Astrocyte (in vitro differentiated cells and primary cell): ENCODE data around the gene SNPH. TPM values are rescaled to one million over a fixed set of nuclear protein-coding genes. Genes with fewer than 3 reads are reported as not detected.
A peak's percentile ranks its signal among the peaks of the same experiment; 100 is the strongest.

Experiments
- DNase-seq: peaks from one replicate; pipeline ENCODE4 v3.0.0-alpha.2; 2010; ENCODE audit warnings: low read depth
- FAIRE-seq: peaks from 2 replicates; lab custom pipeline; 2011; peaks lifted over from hg19 to GRCh38; lab: Jason Lieb, UNC
- H2AFZ ChIP-seq: 2 replicates; pipeline ENCODE4 v1.6.0; 2012; ENCODE audit warnings: low read depth, low read length, inconsistent platforms
- H3K27ac ChIP-seq: 2 replicates; pipeline ENCODE4 v1.5.1; 2011; ENCODE audit warnings: low read depth, low read length, inconsistent platforms
- H3K27me3 ChIP-seq: 2 replicates; pipeline ENCODE4 v1.6.0; 2011; ENCODE audit warnings: low read length, inconsistent platforms; ENCODE audit not compliant: insufficient read depth
- H3K36me3 ChIP-seq: 2 replicates; pipeline ENCODE4 v1.5.1; 2011; ENCODE audit warnings: low read length, inconsistent platforms; ENCODE audit not compliant: insufficient read depth
- H3K4me1 ChIP-seq: 2 replicates; pipeline ENCODE4 v1.5.1; 2011; ENCODE audit warnings: low read length, inconsistent platforms; ENCODE audit not compliant: insufficient read depth
- H3K4me2 ChIP-seq: 2 replicates; pipeline ENCODE4 v1.6.0; 2012; ENCODE audit warnings: low read length, inconsistent platforms
- H3K4me3 ChIP-seq: 2 replicates; pipeline ENCODE4 v1.5.1; 2011; ENCODE audit warnings: low read depth, mild to moderate bottlenecking, low read length, inconsistent platforms; ENCODE audit not compliant: insufficient read depth
- H3K79me2 ChIP-seq: 2 replicates; pipeline ENCODE4 v1.6.0; 2012; ENCODE audit warnings: mild to moderate bottlenecking, low read length, inconsistent platforms; ENCODE audit not compliant: insufficient read depth
- H3K9ac ChIP-seq: 2 replicates; pipeline ENCODE4 v1.6.0; 2012; ENCODE audit warnings: mild to moderate bottlenecking, low read length, inconsistent platforms
- H3K9me3 ChIP-seq: 2 replicates; pipeline ENCODE4 v1.5.1; 2012; ENCODE audit warnings: low read depth, mild to moderate bottlenecking, low read length, inconsistent platforms; ENCODE audit not compliant: insufficient read depth
- H4K20me1 ChIP-seq: 2 replicates; pipeline ENCODE4 v1.6.0; 2012; ENCODE audit warnings: low read length, inconsistent platforms; ENCODE audit not compliant: insufficient read depth
- H3K27ac Mint-ChIP-seq: one replicate; pipeline ENCODE4 v1.8.0; 2021; ENCODE audit warnings: mild to moderate bottlenecking, mixed read lengths; ENCODE audit not compliant: unreplicated experiment
- H3K27me3 Mint-ChIP-seq: one replicate; pipeline ENCODE4 v1.8.0; 2021; ENCODE audit warnings: low read depth, mixed read lengths; ENCODE audit not compliant: unreplicated experiment
- H3K36me3 Mint-ChIP-seq: one replicate; pipeline ENCODE4 v1.8.0; 2021; ENCODE audit warnings: low read depth, mixed read lengths; ENCODE audit not compliant: unreplicated experiment
- H3K4me1 Mint-ChIP-seq: one replicate; pipeline ENCODE4 v1.8.0; 2021; ENCODE audit warnings: low read depth, mixed read lengths; ENCODE audit not compliant: unreplicated experiment
- H3K4me3 Mint-ChIP-seq: one replicate; pipeline ENCODE4 v1.8.0; 2021; ENCODE audit warnings: mild to moderate bottlenecking, moderate library complexity, mixed read lengths; ENCODE audit not compliant: unreplicated experiment
- H3K9me3 Mint-ChIP-seq: one replicate; pipeline ENCODE4 v1.8.0; 2021; ENCODE audit warnings: mild to moderate bottlenecking, mixed read lengths; ENCODE audit not compliant: unreplicated experiment
- EZH2 ChIP-seq: IDR thresholded peaks from 2 replicates; pipeline ENCODE4 v1.6.1; 2012; ENCODE audit warnings: mild to moderate bottlenecking, low read length, inconsistent platforms; ENCODE audit not compliant: insufficient read depth
- total RNA-seq: library from RNA; stranded (reverse); gene quantifications from 2 replicates; pipeline ENCODE4 v1.2.1, GENCODE V29; 2021
- TF ChIP-seq, protein P1 (sequence below): IDR thresholded peaks from 2 replicates; pipeline ENCODE4 v1.5.1; 2011; ENCODE audit warnings: low read depth, mild to moderate bottlenecking, inconsistent platforms, low read length, moderate library complexity; ENCODE audit not compliant: insufficient read depth

Gene SNPH
- total RNA-seq, 1 donor from 2014 or later, result 7.9 TPM

DNA sequence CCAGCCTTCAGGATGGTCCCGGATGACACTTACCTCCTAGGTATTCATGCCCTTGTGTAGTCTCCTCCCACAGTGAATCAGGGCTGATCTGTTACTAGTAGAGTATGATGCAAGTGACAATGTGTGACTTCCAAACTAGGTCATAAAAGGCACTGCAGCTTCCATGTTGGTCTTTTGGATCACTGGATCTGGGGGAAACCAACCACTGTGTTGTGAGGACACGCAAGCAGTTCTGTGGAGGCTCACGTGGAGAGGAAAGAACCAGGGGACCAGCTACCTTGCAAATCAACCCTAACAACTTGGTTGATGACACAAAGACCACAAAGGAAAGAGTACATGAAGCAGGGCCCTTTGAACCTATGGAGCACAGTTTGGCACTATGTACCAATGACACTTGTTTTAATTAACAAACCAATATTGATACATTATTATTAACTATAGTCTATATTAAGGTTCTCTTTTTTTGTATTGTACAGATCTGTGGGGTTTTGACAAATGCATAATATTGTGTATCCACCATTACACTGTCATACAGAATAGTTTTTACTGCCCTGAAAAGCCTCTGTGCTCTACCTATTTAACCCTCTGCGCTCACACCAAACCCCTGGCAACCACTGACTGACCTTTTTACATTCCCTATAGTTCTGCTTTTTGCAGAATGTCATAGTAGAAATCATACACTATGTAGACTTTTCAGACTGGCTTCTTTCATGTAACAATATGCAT is 79.1 kb downstream of the SNPH start:
- H3K9me3 Mint-ChIP-seq, result no peaks in the 10 kb centered on the region
- peaks cover 3% of the 10 kb centered on the region for H3K36me3 Mint-ChIP-seq
- Histone ChIP-seq H3K79me2 (no peaks in the 10 kb centered on the region), H3K27me3 (no peaks in the 10 kb centered on the region), H3K9ac (no peak overlapping the region), H3K36me3 (no peaks in the 10 kb centered on the region), H3K9me3 (no peaks in the 10 kb centered on the region), H3K27ac (no peak overlapping the region), H3K4me1 (peaks cover 12% of the 10 kb centered on the region), H2AFZ (no peak overlapping the region), H3K4me3 (no peak overlapping the region), H3K4me2 (no peak overlapping the region), H4K20me1 (peaks cover 10% of the 10 kb centered on the region)
- no peaks in the 10 kb centered on the region for H3K27me3 Mint-ChIP-seq
- no peak overlapping the region for H3K4me3 Mint-ChIP-seq
- FAIRE-seq (no peak), DNase-seq (no peak)
- H3K27ac Mint-ChIP-seq, result peak overlapping the region; percentile 28
- peaks cover 16% of the 10 kb centered on the region for H3K4me1 Mint-ChIP-seq
- TF ChIP-seq, protein P1, sequence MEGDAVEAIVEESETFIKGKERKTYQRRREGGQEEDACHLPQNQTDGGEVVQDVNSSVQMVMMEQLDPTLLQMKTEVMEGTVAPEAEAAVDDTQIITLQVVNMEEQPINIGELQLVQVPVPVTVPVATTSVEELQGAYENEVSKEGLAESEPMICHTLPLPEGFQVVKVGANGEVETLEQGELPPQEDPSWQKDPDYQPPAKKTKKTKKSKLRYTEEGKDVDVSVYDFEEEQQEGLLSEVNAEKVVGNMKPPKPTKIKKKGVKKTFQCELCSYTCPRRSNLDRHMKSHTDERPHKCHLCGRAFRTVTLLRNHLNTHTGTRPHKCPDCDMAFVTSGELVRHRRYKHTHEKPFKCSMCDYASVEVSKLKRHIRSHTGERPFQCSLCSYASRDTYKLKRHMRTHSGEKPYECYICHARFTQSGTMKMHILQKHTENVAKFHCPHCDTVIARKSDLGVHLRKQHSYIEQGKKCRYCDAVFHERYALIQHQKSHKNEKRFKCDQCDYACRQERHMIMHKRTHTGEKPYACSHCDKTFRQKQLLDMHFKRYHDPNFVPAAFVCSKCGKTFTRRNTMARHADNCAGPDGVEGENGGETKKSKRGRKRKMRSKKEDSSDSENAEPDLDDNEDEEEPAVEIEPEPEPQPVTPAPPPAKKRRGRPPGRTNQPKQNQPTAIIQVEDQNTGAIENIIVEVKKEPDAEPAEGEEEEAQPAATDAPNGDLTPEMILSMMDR, result no peak
- no peak for TF ChIP-seq EZH2

DNA sequence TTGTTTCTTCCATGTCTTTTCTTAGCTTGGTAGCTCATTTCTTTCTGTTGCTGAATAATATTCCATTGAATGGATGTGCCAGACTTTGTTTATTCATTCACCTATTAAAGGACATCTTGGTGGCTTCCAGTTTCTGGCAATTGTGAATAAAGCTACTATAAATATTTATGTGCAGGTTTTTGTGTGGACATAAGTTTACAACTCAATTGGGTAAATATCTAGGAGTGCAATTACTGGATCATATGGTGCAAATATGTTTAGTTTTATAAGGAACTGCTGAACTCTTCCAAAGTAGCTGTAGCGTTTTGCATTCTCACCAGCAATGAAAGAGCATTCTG is 79.6 kb downstream of the SNPH start:
- H3K9ac ChIP-seq, result no peak overlapping the region
- FAIRE-seq, result no peak

More for the DNA sequence above, 79.6 kb downstream of the SNPH start:
- H4K20me1 ChIP-seq, result peaks cover 13% of the 10 kb centered on the region
- no peak for TF ChIP-seq EZH2
- TF ChIP-seq, protein P1, result no peak
- no peak overlapping the region for H3K27ac ChIP-seq
- Mint-ChIP-seq H3K9me3 (no peaks in the 10 kb centered on the region), H3K27ac (no peak overlapping the region), H3K36me3 (peaks cover 8% of the 10 kb centered on the region), H3K4me1 (peaks cover 16% of the 10 kb centered on the region), H3K4me3 (no peak overlapping the region), H3K27me3 (no peaks in the 10 kb centered on the region)
- H2AFZ ChIP-seq, result no peak overlapping the region
- H3K4me2 ChIP-seq, result no peak overlapping the region
- H3K79me2 ChIP-seq, result no peaks in the 10 kb centered on the region
- no peaks in the 10 kb centered on the region for H3K27me3 ChIP-seq
- peaks cover 12% of the 10 kb centered on the region for H3K4me1 ChIP-seq
- no peaks in the 10 kb centered on the region for H3K9me3 ChIP-seq
- H3K4me3 ChIP-seq, result no peak overlapping the region
- H3K36me3 ChIP-seq, result no peaks in the 10 kb centered on the region
- no peak for DNase-seq
